Keratinocyte (primary cell): ENCODE results near the gene SLC5A8.

Experiments
- CTCF ChIP-seq, 3 experiments: IDR thresholded peaks in 1 of 3; conservative IDR thresholded peaks in 1 of 3; optimal IDR thresholded peaks in 1 of 3; 2 replicates in 2 of 3; 3 replicates in 1 of 3; pipeline versions ENCODE3 to v1.5.1; 2011; ENCODE audit warnings: low read length in 3 of 3, mild to moderate bottlenecking in 3 of 3, moderate library complexity in 2 of 3, control low read depth in 1 of 3, inconsistent platforms in 1 of 3; ENCODE audit not compliant: insufficient read depth in 2 of 3; ENCODE audit errors: extremely low read depth in 1 of 3
- EZH2 ChIP-seq: IDR thresholded peaks from one replicate; pipeline ENCODE4 v1.6.1; 2012; ENCODE audit warnings: inconsistent platforms, mild to moderate bottlenecking, low read length, moderate library complexity

DNA sequence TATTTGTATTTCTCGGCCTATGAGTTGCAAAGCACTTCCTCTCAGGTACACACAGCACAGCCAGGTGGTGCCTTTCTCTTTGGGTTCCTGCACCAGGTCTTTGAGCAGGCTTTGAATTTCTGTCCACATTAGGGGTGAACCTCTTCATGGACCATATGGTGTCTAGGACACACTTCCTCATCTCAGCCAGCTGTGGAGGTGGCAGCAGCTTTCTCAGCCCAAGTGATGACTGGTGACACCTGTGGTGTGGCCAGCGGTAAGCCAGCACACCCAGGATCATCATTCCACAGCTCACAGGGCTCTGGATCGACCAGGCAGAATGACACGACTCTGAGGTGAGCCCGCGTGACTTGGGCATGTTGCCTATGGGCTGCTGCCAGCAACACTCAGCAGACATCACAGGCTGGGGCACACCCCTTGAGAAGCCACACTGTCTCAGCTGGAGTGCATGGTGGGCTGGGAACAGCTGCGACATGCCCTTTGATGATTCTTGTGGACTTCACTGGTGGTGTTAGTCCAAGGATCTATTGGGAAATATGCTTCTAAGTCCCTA lies 36.8 kb downstream of the SLC5A8 start:
- TF ChIP-seq CTCF (optimal IDR thresholded peaks at IDR 0.05 in 1 of 3, IDR thresholded peaks at IDR 0.05 in 1 of 3, conservative IDR thresholded peaks at IDR 0.05 in 1 of 3; ENCODE audit: extremely low read depth in 1 of 3, insufficient read depth in 2 of 3, low read length in 3 of 3), result no peak
- no peak for TF ChIP-seq EZH2
